HL-60 (cell line): ENCODE measurements around the gene FLYWCH1.

ENCODE experiments used
- DNase-seq, 2 experiments: peaks; one replicate each; pipeline ENCODE4 v3.0.0-alpha.2; 2010 to 2020; ENCODE audit warnings: low read depth in 1 of 2, low spot score in 1 of 2
- H3K27ac ChIP-seq: fragments of 250-450 bp; sonication (Bioruptor Pico); replicated peaks from 2 replicates; pipeline ENCODE4 v1.5.1; 2020; ENCODE audit warnings: mild to moderate bottlenecking, moderate library complexity
- H3K27me3 ChIP-seq: fragments of 250-450 bp; sonication (Bioruptor Pico); 2 replicates; pipeline ENCODE4 v1.5.1; 2021; ENCODE audit warnings: mild to moderate bottlenecking, moderate library complexity; ENCODE audit not compliant: insufficient read depth, poor library complexity, severe bottlenecking
- H3K4me3 ChIP-seq: replicated peaks from 2 replicates; pipeline ENCODE4 v1.5.1; 2011; ENCODE audit warnings: mild to moderate bottlenecking, control low read depth, low read length; ENCODE audit not compliant: insufficient read depth
- GABPA ChIP-seq: IDR thresholded peaks from 2 replicates; pipeline ENCODE4 v1.6.1; 2012; ENCODE audit warnings: low read depth
- POLR2AphosphoS5 ChIP-seq: IDR thresholded peaks from 2 replicates; pipeline ENCODE4 v1.6.1; 2012; ENCODE audit warnings: low read depth
- SPI1 ChIP-seq: IDR thresholded peaks from 2 replicates; pipeline ENCODE4 v1.6.1; 2012; ENCODE audit warnings: low read depth, mild to moderate bottlenecking, borderline replicate concordance
- TF ChIP-seq, protein P1 (sequence below): IDR thresholded peaks from one replicate; pipeline ENCODE4 v1.5.1; 2011; ENCODE audit warnings: low read length, control low read depth, inconsistent platforms; ENCODE audit not compliant: insufficient read depth
- TF ChIP-seq, protein P2 (sequence below): IDR thresholded peaks from 2 replicates; pipeline ENCODE4 v1.6.1; 2012; ENCODE audit warnings: low read depth; ENCODE audit not compliant: insufficient replicate concordance

FLYWCH1 gene

DNA sequence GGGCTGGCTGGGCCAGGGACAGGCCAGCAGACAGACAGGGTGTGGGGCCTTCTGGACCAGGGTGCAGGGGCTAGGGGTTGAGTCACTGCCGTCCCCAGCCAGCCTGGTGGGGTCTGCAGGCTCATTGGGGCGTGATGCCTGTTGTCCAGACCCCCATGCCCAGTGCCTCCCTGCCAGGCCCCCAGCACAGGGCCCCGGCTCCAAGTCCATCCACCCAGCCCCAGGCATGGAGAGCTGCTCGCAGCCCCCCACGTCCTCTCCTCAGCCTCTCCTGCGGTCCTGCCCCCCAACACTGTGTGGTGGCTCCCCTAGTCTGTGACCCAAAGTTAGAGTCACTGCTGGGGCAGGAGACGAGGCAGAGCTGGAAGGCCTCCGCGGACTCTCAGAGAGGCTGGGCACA is 75.6 kb downstream of the FLYWCH1 start:
- Histone ChIP-seq H3K27me3 (peaks cover 2% of the 10 kb centered on the region), H3K27ac (no peak overlapping the region), H3K4me3 (no peak overlapping the region)
- TF ChIP-seq, protein P1, sequence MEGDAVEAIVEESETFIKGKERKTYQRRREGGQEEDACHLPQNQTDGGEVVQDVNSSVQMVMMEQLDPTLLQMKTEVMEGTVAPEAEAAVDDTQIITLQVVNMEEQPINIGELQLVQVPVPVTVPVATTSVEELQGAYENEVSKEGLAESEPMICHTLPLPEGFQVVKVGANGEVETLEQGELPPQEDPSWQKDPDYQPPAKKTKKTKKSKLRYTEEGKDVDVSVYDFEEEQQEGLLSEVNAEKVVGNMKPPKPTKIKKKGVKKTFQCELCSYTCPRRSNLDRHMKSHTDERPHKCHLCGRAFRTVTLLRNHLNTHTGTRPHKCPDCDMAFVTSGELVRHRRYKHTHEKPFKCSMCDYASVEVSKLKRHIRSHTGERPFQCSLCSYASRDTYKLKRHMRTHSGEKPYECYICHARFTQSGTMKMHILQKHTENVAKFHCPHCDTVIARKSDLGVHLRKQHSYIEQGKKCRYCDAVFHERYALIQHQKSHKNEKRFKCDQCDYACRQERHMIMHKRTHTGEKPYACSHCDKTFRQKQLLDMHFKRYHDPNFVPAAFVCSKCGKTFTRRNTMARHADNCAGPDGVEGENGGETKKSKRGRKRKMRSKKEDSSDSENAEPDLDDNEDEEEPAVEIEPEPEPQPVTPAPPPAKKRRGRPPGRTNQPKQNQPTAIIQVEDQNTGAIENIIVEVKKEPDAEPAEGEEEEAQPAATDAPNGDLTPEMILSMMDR, result no peak
- TF ChIP-seq POLR2AphosphoS5 (no peak), GABPA (no peak), SPI1 (no peak)
- TF ChIP-seq, protein P2, sequence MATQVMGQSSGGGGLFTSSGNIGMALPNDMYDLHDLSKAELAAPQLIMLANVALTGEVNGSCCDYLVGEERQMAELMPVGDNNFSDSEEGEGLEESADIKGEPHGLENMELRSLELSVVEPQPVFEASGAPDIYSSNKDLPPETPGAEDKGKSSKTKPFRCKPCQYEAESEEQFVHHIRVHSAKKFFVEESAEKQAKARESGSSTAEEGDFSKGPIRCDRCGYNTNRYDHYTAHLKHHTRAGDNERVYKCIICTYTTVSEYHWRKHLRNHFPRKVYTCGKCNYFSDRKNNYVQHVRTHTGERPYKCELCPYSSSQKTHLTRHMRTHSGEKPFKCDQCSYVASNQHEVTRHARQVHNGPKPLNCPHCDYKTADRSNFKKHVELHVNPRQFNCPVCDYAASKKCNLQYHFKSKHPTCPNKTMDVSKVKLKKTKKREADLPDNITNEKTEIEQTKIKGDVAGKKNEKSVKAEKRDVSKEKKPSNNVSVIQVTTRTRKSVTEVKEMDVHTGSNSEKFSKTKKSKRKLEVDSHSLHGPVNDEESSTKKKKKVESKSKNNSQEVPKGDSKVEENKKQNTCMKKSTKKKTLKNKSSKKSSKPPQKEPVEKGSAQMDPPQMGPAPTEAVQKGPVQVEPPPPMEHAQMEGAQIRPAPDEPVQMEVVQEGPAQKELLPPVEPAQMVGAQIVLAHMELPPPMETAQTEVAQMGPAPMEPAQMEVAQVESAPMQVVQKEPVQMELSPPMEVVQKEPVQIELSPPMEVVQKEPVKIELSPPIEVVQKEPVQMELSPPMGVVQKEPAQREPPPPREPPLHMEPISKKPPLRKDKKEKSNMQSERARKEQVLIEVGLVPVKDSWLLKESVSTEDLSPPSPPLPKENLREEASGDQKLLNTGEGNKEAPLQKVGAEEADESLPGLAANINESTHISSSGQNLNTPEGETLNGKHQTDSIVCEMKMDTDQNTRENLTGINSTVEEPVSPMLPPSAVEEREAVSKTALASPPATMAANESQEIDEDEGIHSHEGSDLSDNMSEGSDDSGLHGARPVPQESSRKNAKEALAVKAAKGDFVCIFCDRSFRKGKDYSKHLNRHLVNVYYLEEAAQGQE, result no peak
- DNase-seq, result no peak

DNA sequence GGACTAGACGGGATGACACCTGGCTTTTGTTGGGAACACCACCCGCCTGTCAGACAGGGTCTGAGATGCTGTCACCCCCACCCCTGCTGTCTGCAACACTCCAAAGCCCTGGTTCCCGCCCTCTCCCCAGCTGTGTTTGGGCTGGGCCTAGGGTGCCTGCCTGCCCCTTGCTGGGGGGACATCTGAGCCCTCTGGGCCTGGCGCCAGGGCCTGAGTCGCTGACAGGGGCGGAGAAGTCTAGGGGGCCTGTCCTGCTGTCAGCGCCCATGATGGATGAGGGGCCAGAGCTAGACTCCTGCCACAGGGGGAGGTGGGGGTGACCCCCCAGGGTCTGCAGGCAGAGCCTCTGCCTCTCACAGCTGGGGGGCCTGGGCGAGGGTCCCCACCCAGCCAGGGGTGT is 76.1 kb downstream of the FLYWCH1 start:
- no peak for DNase-seq
- H3K27me3 ChIP-seq, result peaks cover 2% of the 10 kb centered on the region
- TF ChIP-seq GABPA (no peak), POLR2AphosphoS5 (no peak), SPI1 (no peak)
- TF ChIP-seq, protein P2, result no peak
- TF ChIP-seq, protein P1, result no peak
- no peak overlapping the region for H3K4me3 ChIP-seq
- H3K27ac ChIP-seq, result no peak overlapping the region

DNA sequence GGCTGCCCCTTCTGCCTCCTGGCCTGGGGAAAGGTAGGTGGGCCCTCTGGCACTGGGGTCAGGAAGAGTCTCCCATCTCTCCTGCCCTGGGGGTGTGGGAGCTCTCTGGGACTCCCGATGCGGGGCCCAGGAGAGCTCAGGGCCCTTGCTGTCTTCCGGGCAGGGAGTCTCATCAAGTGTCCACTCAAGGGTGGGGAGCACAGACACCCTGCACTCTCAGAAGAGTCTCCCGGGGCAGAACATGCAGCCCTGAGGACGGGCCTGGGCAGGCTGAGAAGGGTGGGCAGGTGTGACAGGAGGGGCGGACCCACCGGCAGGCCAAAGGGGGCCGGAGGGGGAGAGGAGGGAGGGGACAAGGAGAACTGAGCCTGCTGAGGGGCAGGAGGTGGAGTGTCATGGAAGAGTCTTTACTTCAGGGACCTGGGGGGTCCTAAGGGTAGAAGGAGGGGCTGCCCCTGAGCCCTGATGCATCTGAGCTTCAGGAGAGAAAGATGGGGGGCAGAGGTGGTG is 76.9 kb downstream of the FLYWCH1 start:
- no peak for TF ChIP-seq GABPA
- TF ChIP-seq SPI1, result no peak
- TF ChIP-seq, protein P2, result no peak
- TF ChIP-seq, protein P1, result no peak
- TF ChIP-seq POLR2AphosphoS5, result no peak
- DNase-seq, result no peak
- no peak overlapping the region for H3K27ac ChIP-seq

More for the DNA sequence above, 76.9 kb downstream of the FLYWCH1 start:
- H3K27me3 ChIP-seq, result peaks cover 2% of the 10 kb centered on the region
- no peak overlapping the region for H3K4me3 ChIP-seq
